Measurements from ENCODE around the gene DGKI. TPM values are rescaled to one million over a fixed set of nuclear protein-coding genes. Genes with fewer than 3 reads are reported as not detected.

DGKI gene
- total RNA-seq, 1 experiment from 2014 or later, result 0.15 TPM

DNA sequence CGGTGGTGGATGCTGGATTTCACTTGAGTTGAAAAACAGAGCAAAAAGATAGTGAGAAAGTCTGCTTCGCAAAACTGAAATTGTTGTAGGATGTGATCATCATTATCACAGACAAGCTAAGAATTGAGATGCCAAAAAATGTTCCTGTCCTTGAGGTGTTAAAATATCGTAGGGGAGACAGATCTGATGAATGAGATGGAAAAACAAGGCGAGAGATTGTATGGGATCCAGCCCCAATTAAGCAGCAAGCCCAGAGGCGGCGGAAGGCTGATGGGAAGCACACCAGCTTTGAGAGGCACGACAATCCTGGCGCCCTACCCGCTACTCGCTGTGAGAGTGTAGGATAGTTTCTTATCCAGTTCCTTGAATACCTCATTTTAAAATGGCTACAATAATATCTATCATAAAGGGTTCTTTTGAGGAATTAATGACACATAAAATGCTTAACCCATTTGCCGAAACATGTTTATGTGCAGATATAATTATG lies 372.2 kb downstream of the DGKI start:
- ATAC-seq, result no peak
- ChIA-PET POLR2A (no interaction called here), CTCF (no interaction called here), RAD21 (ENCODE audit: low non-redundant PET in 1 of 2, low total read pairs in 2 of 2, uncharacterized antibody in 2 of 2, unreplicated experiment in 2 of 2) (no interaction called here)
- H4K20me1 ChIP-seq (ENCODE audit: insufficient read depth), result no peaks in the 10 kb centered on the region
- H3K27ac ChIP-seq (ENCODE audit: low read depth, low read length), result no peak overlapping the region
- BruUV-seq (replicated peaks), result no TSS peak
- H3K79me2 ChIP-seq (ENCODE audit: insufficient read depth, low read length), result no peaks in the 10 kb centered on the region
- no peaks in the 10 kb centered on the region for H3K4me1 ChIP-seq (ENCODE audit: control insufficient read depth in 1 of 2, insufficient read depth in 2 of 2, low read length in 2 of 2)
- H3K9ac ChIP-seq (ENCODE audit: low read length), result no peak overlapping the region
- H3K36me3 ChIP-seq (ENCODE audit: control insufficient read depth in 1 of 2, insufficient read depth in 2 of 2, low read length in 2 of 2), result no peaks in the 10 kb centered on the region
- no peak overlapping the region for H3K4me3 ChIP-seq (replicated peaks in 1 of 2; ENCODE audit: low read depth in 1 of 2, low read length in 2 of 2)
- no peaks in the 10 kb centered on the region for H3K9me2 ChIP-seq (ENCODE audit: insufficient read depth)
- DNase-seq (ENCODE audit: low read depth, low spot score), result no peak
- no peak for TF ChIP-seq EZH2phosphoT487 (IDR thresholded peaks at IDR 0.05; ENCODE audit: borderline replicate concordance)
- TF ChIP-seq SRF (IDR thresholded peaks at IDR 0.05; ENCODE audit: low read depth), result no peak
- TF ChIP-seq POLR2A (IDR thresholded peaks at IDR 0.05; ENCODE audit: borderline replicate concordance, extremely low read depth, insufficient read depth, insufficient read length), result no peak
- TF ChIP-seq, protein P1, sequence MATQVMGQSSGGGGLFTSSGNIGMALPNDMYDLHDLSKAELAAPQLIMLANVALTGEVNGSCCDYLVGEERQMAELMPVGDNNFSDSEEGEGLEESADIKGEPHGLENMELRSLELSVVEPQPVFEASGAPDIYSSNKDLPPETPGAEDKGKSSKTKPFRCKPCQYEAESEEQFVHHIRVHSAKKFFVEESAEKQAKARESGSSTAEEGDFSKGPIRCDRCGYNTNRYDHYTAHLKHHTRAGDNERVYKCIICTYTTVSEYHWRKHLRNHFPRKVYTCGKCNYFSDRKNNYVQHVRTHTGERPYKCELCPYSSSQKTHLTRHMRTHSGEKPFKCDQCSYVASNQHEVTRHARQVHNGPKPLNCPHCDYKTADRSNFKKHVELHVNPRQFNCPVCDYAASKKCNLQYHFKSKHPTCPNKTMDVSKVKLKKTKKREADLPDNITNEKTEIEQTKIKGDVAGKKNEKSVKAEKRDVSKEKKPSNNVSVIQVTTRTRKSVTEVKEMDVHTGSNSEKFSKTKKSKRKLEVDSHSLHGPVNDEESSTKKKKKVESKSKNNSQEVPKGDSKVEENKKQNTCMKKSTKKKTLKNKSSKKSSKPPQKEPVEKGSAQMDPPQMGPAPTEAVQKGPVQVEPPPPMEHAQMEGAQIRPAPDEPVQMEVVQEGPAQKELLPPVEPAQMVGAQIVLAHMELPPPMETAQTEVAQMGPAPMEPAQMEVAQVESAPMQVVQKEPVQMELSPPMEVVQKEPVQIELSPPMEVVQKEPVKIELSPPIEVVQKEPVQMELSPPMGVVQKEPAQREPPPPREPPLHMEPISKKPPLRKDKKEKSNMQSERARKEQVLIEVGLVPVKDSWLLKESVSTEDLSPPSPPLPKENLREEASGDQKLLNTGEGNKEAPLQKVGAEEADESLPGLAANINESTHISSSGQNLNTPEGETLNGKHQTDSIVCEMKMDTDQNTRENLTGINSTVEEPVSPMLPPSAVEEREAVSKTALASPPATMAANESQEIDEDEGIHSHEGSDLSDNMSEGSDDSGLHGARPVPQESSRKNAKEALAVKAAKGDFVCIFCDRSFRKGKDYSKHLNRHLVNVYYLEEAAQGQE (IDR thresholded peaks at IDR 0.05; ENCODE audit: low read depth), result no peak
- TF ChIP-seq POLR2AphosphoS5 (IDR thresholded peaks at IDR 0.05; ENCODE audit: low read depth, low read length), result no peak
- TF ChIP-seq YY1 (IDR thresholded peaks at IDR 0.05; ENCODE audit: extremely low read depth, insufficient replicate concordance, low read depth, low read length), result no peak
- no peak for TF ChIP-seq EZH2 (IDR thresholded peaks at IDR 0.05)
- no peak for TF ChIP-seq CEBPB (IDR thresholded peaks at IDR 0.05; ENCODE audit: low read depth)
- TF ChIP-seq SIN3A (IDR thresholded peaks at IDR 0.05; ENCODE audit: low read depth), result no peak
- TF ChIP-seq ZNF274 (IDR thresholded peaks at IDR 0.05; ENCODE audit: low read depth, low read length), result no peak
- no peak for TF ChIP-seq CBX3 (IDR thresholded peaks at IDR 0.05; ENCODE audit: low read depth)
- TF ChIP-seq TCF7L2 (IDR thresholded peaks at IDR 0.05; ENCODE audit: borderline replicate concordance, extremely low read depth, insufficient read depth, insufficient read length), result no peak
- no peak for TF ChIP-seq ELF1 (IDR thresholded peaks at IDR 0.05; ENCODE audit: borderline replicate concordance, low read depth)
- TF ChIP-seq EGR1 (IDR thresholded peaks at IDR 0.05; ENCODE audit: low read depth), result no peak
- TF ChIP-seq, protein P2, sequence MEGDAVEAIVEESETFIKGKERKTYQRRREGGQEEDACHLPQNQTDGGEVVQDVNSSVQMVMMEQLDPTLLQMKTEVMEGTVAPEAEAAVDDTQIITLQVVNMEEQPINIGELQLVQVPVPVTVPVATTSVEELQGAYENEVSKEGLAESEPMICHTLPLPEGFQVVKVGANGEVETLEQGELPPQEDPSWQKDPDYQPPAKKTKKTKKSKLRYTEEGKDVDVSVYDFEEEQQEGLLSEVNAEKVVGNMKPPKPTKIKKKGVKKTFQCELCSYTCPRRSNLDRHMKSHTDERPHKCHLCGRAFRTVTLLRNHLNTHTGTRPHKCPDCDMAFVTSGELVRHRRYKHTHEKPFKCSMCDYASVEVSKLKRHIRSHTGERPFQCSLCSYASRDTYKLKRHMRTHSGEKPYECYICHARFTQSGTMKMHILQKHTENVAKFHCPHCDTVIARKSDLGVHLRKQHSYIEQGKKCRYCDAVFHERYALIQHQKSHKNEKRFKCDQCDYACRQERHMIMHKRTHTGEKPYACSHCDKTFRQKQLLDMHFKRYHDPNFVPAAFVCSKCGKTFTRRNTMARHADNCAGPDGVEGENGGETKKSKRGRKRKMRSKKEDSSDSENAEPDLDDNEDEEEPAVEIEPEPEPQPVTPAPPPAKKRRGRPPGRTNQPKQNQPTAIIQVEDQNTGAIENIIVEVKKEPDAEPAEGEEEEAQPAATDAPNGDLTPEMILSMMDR (IDR thresholded peaks at IDR 0.05 in 2 of 3, conservative IDR thresholded peaks at IDR 0.05 in 1 of 3; ENCODE audit: borderline replicate concordance in 1 of 3, insufficient read depth in 1 of 3, low read depth in 2 of 3, low read length in 2 of 3), result no peak
- TF ChIP-seq SP1 (IDR thresholded peaks at IDR 0.05; ENCODE audit: low read depth), result no peak
- TF ChIP-seq, protein P3, sequence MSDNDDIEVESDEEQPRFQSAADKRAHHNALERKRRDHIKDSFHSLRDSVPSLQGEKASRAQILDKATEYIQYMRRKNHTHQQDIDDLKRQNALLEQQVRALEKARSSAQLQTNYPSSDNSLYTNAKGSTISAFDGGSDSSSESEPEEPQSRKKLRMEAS (IDR thresholded peaks at IDR 0.05), result no peak
- no peak for TF ChIP-seq JUND (IDR thresholded peaks at IDR 0.05)
- TF ChIP-seq, protein P4, sequence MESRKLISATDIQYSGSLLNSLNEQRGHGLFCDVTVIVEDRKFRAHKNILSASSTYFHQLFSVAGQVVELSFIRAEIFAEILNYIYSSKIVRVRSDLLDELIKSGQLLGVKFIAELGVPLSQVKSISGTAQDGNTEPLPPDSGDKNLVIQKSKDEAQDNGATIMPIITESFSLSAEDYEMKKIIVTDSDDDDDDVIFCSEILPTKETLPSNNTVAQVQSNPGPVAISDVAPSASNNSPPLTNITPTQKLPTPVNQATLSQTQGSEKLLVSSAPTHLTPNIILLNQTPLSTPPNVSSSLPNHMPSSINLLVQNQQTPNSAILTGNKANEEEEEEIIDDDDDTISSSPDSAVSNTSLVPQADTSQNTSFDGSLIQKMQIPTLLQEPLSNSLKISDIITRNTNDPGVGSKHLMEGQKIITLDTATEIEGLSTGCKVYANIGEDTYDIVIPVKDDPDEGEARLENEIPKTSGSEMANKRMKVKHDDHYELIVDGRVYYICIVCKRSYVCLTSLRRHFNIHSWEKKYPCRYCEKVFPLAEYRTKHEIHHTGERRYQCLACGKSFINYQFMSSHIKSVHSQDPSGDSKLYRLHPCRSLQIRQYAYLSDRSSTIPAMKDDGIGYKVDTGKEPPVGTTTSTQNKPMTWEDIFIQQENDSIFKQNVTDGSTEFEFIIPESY (IDR thresholded peaks at IDR 0.05; ENCODE audit: extremely low read depth, insufficient replicate concordance, low read length), result no peak
- TF ChIP-seq, protein P5, sequence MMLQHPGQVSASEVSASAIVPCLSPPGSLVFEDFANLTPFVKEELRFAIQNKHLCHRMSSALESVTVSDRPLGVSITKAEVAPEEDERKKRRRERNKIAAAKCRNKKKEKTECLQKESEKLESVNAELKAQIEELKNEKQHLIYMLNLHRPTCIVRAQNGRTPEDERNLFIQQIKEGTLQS (IDR thresholded peaks at IDR 0.05), result no peak
- no peak overlapping the region for H2AFZ ChIP-seq (ENCODE audit: low read depth, low read length, poor library complexity, severe bottlenecking)
- H3K9me3 ChIP-seq (ENCODE audit: control insufficient read depth in 1 of 2, insufficient read depth in 1 of 2, low read depth in 1 of 2, low read length in 2 of 2), result no peaks in the 10 kb centered on the region
- H3K27me3 ChIP-seq (ENCODE audit: insufficient read depth, low read length), result no peaks in the 10 kb centered on the region
- intact Hi-C loops (cut with micrococcal nuclease), result no loop called here
- H3K4me2 ChIP-seq (ENCODE audit: low read length), result no peak overlapping the region

Data from HCT116 (cell line).